T1000 (cell line): ENCODE results near the gene MYOM1.

ENCODE experiments used
- DNase-seq: peaks from one replicate; lab custom pipeline; 2025; ENCODE audit warnings: mixed read lengths; lab: John Stamatoyannopoulos, UW

MYOM1 gene

GRCh38 chr18:3117493-3118192 lies 102.1 kb downstream of the MYOM1 start:
- DNase-seq: no peak

GRCh38 chr18:3115447-3116030 lies 104.2 kb downstream of the MYOM1 start:
- no peak for DNase-seq

- no peak for DNase-seq
Observed at GRCh38 chr18:3114451-3114850, 105.3 kb downstream of the MYOM1 start.

GRCh38 chr18:3114026-3114425 lies 105.7 kb downstream of the MYOM1 start:
- no peak for DNase-seq

DNA sequence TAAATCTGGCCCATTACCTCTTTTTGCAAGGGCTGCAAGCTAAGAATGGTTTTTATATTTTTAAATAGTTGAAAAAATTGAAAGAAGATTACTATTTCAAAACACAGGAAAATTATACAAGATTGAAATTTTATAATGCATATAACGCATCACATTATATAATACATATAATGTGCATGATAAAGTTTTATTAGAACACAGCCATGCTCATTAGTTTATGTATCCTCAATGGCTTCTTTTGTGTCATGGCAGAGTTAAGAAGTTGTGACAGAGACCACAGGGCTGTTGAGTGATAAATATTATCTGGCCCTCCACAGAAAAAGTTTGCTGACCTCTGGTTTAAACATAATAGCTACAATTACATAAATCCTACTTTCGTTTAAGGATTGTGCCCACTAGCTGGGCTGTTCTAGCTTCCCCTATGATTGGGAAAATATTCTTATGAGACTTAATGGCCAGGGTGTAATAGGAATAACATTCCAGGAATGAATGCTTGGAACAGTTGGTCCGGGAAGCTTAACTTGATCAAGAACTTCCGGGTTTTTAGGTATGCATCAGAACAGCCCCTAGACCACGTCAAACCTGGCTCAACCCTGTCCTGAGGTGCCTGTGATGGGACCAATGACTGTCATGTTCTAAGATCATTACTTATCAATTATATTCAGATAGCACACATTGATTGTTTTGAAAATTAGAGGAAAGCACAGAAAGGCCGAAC lies 108.1 kb downstream of the MYOM1 start:
- no peak for DNase-seq

DNA sequence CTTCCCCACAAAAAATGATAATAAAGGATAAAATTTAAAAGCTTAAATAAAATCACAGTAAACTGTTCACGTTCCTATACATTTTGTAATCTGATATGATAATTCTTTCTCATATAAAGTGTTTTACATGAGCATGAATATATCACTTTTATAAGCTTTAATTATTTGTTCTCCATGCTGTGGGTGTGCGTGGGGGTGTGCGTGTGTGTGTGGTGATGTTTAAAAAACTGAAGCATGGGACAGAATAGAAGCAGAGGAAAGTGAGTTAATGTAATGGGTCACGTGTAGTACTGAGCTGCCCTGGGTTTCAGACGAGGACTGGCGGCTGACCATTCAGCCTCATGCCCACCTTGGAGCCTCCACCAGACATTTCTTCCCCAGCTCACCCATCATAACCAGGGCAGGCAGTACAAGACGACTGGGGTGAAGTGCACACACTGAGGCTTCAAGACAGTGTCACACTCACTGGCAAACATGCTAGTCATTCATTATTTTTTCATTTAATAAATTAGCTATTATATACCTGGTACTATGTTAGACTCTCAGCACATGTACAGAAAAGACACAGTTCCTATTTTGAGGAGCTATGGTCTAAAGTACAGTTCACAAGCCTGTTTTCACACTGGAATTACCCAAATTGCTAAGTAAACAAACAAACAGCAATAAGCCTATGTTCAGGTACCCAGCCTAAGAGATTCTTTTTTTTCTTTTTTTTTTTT lies 109.6 kb downstream of the MYOM1 start:
- DNase-seq: no peak

DNA sequence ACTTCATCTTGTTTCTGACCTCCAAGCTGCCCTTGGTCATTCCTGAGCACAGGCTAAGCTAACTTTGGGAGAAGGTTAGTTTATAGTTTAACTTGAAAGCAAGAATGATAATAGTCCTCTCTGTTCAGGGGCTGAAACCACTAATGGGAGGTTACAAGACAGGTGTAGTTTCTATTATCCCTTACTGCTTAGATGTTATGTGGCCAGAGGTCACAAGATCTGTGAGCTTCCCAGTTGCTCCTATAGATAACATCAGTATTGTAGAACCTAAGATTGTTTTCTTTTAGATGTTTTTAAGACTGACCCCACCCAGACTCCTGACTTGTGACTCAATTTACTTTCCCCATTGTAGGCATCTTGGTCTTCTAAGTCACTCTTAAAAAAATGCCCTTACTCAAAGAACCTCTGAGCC lies 112.0 kb downstream of the MYOM1 start:
- DNase-seq: no peak

DNA sequence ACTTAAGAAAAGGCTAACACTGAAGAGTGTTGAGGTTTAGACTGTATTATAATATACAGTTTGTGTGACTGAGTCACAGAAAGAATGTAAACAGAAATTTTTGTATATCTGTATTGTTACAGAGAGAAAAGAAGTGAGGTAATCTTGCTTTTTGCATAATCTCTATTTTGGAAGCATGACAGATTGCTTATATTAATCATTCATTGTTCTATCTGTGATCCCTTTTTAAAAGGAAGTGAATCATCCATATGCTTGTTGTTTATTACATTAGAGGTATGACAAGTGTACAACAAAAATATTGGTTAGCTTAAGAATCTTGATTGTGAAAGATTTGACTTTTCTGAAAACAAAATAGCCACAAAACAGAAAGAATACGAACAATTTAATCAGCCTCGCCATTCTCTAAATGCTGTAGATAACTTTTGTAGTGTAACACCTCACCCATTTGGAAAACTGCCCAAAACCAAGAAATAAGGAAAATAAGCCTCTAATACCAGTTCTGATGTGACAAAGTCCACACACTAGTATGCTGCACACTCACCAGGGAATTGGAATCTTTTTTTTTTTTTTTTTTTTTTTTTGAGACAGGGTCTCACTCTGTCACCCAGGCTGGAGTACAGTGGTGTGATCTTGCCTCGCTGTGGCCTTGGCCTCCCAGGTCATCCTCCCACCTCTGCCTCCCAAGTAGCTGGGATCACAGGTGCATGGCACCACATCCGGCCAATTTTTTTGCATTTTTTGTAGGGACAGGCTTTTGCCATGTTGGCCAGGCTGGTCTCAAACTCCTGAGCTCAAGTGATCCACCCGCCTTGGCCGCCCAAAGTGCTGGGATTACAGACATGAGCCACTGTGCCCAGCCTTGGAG lies 115.3 kb downstream of the MYOM1 start:
- no peak for DNase-seq

- DNase-seq: no peak
Observed at GRCh38 chr18:3103576-3103975, 116.2 kb downstream of the MYOM1 start.

GRCh38 chr18:3102983-3103382 lies 116.8 kb downstream of the MYOM1 start:
- no peak for DNase-seq

DNA sequence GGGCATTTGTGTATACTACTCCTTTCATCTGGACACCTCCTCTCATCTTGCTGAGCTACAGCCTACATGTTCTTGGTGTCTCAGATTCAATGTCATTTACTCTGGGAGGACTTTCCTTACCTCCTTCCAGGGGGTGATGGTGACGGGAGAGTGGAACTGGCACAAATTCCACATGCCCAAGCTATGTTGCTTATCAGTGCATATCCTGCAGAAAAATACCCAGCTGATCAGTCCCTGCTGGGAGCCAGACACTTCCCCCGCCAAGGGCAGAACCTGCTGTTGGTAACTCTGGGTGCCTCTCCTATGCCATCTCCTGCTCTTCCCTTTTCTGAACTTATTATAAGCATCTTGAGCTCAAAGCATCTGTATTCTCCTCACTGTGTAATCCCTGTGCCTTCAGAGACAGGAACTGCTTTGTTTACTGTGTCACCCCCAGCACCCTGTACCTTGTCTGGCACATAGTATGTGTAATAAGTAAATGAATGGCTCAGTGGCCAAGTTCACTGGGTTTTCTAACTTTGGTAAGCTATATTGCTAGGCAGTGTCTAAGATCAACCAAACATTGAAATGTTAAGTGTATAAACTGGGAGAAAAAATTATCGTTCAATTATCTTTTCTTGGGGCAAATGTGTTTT lies 119.2 kb downstream of the MYOM1 start:
- no peak for DNase-seq

GRCh38 chr18:3099327-3099726 lies 120.4 kb downstream of the MYOM1 start:
- no peak for DNase-seq

GRCh38 chr18:3097082-3097481 lies 122.7 kb downstream of the MYOM1 start:
- no peak for DNase-seq

DNA sequence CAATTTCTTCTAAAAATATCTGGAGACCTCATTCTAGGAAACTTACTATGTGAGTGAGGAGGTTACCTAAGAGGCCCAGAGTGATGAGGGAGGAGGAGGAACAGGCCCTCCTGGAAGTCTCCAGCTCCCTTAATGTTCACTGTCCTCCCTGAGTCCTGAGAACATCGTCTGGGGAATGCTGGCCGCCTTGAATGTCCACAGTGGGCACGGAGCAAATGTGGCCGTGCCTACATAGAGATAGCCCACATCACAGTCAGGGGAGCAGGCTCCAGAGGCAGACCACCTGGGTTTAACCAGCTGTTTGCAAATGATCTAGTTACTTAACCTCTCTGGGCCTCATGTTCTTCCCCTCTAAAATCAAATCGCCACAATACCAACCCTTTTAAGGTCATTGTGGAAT lies 123.8 kb downstream of the MYOM1 start:
- no peak for DNase-seq

- no peak for DNase-seq
Observed at GRCh38 chr18:3094338-3094684, 125.5 kb downstream of the MYOM1 start.

GRCh38 chr18:3093624-3094337 lies 126.0 kb downstream of the MYOM1 start:
- DNase-seq: no peak

- DNase-seq: no peak
Observed at GRCh38 chr18:3092727-3093126, 127.0 kb downstream of the MYOM1 start.

GRCh38 chr18:3089579-3089978 lies 130.2 kb downstream of the MYOM1 start:
- DNase-seq: no peak

DNA sequence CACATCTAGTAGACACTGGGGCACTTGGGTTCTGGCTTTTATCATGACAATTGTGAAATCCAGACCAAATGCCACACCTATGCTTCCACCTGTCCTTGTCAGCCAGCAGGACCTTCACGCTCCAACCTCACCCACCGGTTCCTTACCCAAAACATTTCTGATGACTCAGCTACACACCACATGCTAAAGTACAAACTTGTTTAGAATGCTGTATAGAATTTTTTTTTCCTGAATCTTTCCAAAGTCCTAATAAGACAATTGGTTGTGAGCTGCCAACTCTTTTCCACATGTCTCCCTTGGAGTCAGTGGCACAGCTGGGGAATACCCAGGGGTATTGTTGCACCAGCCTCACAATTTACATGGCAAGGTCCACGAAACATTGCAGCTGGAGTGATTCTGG lies 131.3 kb downstream of the MYOM1 start:
- no peak for DNase-seq

- DNase-seq: no peak
Observed at GRCh38 chr18:3086871-3087270, 132.9 kb downstream of the MYOM1 start.

DNA sequence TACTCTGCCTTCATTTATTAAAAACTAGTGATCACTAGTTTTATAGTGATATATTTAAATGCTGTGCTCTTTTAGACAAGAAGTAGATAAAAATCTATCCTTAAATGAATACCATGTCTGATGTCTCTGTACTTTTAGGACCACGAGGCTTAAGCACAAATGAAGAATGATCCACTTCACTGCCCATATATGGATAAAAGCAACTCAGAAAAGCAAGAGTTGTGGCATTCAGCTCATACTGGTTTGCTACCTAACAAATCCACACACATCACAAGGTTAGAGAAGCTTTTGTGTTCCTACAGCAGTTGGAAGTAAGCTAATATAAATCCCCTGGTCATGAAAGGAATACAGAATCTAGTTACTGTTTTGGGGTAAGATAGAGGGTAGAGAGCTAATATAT lies 134.2 kb downstream of the MYOM1 start:
- DNase-seq: no peak
